ENCODE data around the gene RACK1.
"Not testable (repeated sequence)": the region's sequence is repeated elsewhere in the genome, so short reads cannot be mapped to it uniquely, and the experiment has no call there.

Gene RACK1

DNA sequence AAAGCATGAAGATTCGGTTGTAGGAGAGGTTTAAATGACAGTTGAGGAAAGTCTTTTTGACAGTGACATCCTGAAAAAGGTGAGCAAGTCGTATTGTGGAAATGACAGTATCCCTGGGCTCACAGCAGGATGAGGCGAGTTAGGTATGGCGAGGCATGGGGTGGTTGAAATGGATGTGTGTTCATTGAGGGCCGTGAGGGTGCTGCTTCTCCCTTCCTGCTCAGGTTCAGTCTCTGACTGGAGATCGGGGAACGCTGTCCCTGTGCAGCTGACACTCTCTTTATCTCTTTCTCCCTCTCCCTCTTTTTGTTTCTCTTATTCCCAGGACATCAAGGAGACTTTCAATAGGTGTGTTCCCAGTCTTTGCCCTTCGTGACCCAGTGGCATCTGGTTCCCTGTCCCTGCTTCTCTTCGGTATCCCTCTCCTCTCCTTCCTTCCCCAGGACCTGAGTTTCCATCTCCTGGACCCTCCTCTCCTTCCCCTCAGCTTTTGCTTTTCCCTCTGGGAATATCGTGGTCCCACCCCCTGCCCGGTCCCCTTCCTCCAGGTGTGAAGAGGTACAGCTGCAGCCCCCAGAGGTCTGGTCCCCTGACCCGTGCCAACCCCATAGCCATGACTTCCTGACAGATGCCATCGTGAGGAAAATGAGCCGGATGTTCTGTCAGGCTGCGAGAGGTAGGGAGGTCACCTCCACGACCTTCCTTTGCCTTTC is 10.5 kb downstream of the RACK1 start:
- no peak for DNase-seq

- no peak for DNase-seq
Measured at GRCh38 chr5:181232593-181232992, 11.1 kb downstream of the RACK1 start.

- DNase-seq: no peak
Measured at GRCh38 chr5:181231432-181231831, 12.3 kb downstream of the RACK1 start.

DNA sequence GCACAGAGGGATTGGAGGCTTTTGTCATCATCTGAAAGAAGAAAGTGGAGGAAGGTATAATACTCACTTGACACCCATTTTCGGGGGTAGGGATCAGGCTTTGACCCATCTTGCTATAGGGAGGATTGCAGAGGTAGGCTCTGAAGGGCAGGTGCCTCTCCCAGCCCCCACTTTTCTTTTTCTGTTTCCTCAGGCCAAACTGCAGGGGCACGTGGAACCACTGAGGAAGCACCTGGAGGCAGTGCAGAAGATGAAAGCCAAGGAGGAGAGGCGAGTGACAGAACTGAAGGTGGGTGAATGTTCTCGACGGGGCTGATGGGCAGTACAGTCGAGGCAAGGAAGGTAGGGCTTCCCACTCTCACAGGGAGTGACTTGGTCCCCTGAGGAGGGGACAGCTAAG is 13.2 kb downstream of the RACK1 start:
- no peak for DNase-seq

GRCh38 chr5:181229996-181230395 is 13.7 kb downstream of the RACK1 start:
- no peak for DNase-seq

GRCh38 chr5:181224390-181225229 is 19.1 kb downstream of the RACK1 start:
- no peak for DNase-seq

- DNase-seq: no peak
Measured at GRCh38 chr5:181223729-181224389, 19.8 kb downstream of the RACK1 start.

- no peak for DNase-seq
Measured at GRCh38 chr5:181223058-181223728, 20.5 kb downstream of the RACK1 start, which contains the start of gene TRIM41. Gene TRIM41 (plus strand): TSS chr5:181223281. CDS start chr5:181224000, 719 bp downstream.

DNA sequence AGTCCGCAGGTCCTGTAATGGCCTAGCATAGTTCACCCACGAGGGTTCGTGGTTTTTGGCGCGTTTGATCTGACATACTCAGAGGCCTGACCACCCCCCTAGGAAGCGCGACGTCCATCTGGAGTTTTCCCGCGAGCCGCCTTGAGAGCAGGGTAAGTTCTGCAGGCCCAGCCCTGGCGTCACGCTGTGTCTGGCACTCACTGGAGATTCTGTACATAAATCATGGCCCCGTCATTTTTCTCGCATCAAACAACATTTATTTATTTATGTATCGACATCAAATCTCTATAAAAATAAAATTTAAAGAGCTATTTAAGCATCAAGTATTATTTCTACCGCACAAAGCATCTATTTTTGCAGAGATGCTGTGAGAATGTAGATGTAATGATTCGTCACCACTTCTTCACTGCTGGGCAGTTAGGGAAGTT is 21.1 kb downstream of the RACK1 start:
- DNase-seq: no peak

DNA sequence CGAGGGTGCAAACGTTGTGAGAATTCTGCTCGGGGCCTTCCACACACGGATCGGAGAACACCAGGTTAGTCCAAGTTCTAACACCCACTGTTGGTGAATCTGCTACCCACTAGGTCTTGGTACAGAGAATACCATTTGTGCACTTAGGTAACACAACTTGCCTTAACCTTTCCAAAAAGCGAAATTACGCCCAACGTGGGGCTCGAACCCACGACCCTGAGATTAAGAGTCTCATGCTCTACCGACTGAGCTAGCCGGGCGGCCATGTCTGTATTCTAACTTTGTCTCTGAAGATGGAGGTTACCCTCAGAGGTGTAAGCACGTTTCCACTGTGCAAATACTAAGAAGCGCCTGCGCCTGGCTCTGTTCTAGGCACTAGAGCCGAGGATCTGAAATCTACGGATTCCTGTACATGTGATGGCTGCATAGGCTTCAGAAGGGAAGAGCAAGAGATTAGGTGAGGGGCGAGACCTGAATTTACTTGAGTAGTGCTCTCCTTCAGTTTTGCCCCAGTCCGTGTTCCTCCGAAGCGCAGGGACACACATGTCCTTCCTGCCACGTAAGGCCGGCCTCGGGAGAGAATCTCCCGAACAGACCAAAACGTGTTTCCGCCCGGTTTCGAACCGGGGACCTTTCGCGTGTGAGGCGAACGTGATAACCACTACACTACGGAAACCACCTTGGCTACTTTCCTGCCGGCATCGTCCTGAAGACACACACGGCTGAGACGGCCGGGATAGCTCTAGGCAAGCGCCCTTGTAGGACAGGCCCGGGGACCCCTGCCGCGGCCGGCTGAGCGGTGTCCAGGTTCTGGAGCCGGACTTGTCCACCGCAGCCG is 21.7 kb downstream of the RACK1 start:
- no peak for DNase-seq

- no peak for DNase-seq
Measured at GRCh38 chr5:181221105-181221791, 22.5 kb downstream of the RACK1 start.

- DNase-seq: no peak
Measured at GRCh38 chr5:181220178-181220515, 23.6 kb downstream of the RACK1 start.

DNA sequence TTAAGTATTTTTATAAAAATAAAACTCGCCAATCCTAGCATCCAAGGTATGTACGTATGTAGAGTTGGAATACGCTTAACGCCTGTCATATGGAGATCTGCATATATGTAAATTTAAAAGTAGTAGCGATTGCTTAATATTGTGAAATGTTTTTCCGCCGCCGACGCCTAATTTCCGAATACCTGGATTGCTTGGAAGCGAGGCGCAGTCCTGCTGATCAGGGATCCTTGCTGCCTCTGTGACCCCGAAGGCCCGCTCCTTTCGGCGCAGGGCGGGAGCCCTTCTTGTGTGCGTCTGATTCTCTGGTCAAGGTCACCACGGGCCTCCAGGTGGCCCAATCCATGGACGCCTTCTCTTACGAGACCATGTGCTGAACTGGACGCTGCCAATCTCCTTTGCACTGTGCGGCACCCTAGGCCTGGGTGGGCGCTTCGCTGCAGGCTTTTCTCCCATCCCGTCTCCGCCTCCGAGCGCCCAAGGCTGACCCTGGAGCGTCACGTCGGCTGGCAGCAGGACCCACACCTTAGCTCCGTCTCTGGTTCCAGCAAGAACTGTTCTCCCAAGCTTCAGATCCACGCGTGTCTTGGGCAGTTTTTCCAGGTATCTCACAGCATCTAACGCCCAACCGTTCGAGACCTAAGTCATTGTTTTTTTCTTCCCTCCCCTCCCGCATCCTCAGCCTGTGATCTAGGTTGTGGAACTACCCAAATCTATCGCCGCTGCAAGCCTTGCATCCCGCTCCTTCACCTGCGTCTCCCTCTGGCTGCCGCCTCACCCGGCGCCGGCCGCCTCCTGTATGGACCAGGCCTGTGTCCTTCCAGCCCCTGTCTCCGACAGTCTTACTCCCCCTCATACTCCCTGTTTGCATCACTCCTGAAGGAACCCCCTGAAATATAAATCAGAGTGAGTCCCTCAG is 24.2 kb downstream of the RACK1 start:
- no peak for DNase-seq

DNA sequence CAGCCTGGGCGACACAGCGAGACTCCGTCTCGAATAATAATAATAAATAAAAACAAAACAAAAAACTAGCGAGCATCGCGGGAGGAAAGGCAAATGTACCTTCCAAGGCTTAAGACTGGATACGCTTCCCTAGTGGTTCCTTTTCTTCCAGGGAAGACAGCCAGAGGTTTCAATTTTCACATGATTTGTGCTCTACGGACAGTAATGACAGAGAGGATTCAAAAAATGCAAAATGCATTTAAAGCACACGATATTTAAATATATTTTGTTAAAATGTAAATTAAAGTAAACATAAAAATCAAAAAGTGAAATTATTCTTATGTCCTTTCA is 24.9 kb downstream of the RACK1 start:
- DNase-seq: no peak

- DNase-seq: no peak
Measured at GRCh38 chr5:181217803-181218062, 26.0 kb downstream of the RACK1 start.

GRCh38 chr5:181217111-181217802 is 26.4 kb downstream of the RACK1 start:
- DNase-seq: no peak

DNA sequence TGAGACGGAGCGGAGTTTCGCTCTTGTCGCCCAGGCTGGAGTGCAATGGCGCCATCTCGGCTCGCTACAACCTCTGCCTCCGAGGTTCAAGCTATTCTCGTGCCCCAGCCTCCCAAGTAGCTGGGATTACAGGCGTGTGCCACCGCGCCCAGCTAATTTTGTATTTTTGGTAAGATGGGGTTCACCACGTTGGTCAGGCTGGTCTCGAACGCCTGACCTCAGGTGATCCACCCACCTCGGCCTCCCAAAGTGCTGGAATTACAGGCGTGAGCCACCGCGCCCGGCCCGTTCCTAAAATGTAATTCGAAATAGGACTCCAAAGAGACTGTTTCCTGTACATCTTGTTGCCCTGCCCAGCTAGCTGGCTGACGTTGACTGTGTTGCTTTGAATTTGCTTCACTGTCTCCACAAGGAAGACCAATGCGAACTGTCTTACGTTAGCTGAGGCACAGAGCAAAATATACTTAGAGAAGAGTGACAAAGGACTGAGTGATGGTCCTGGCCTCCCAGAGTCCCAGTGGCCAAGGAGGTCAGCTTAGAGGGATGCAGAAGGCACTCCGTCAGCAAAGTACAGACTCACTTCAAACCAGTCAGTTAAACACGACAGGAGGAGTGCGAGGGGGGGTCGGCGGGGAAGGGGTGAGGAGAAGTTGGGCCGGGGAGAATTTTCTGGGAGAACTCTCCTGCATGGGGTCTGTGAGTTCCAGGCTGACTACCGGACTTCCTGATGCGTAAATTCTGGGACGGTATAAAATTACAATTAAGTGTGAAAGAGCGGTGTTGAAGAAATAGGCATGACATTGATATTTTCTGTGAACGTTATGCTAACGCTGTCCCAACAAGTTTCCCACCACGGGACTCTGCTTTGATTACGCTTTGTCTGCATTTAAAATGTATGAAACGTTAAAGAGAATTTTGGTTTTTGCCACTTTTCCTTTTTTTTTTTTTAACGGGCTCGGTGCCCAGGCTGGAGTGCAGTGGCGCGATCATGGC is 27.4 kb downstream of the RACK1 start:
- DNase-seq: no peak

- not testable (repeated sequence) for DNase-seq
Measured at GRCh38 chr5:181214249-181214648, 29.5 kb downstream of the RACK1 start.

- no peak for DNase-seq
Measured at GRCh38 chr5:181212934-181213333, 30.8 kb downstream of the RACK1 start.

All from DMS53 (cell line).